ENCODE data around the gene TMEM59.
"Not testable (repeated sequence)": the region's sequence is repeated elsewhere in the genome, so short reads cannot be mapped to it uniquely, and the experiment has no call there.

TMEM59 gene

DNA sequence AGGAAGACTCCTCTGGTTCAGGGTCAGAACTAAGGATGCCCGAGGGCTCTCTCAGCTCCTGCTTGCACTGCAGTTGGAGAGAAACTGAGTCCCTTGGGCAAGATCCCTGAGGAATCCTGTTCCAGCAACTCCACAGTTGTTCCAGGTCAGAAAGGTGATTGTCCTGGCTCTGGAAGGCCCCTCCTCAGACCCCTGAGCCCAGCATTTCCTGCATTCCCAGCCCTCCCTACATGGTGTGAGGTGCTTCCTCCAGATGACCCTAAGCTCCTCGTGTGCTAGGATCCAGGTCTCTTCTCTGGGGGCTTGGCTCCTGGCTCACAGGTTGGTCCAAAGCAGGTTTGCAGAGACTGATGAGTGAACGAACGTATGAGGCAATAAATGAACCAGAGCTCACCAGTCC lies 46.5 kb downstream of the TMEM59 start:
- Histone ChIP-seq H3K4me1 (ENCODE audit: control insufficient read depth, insufficient read depth, low read length) (peaks cover under 1% of the 10 kb centered on the region; the same call in 1 of the 2 replicates), H3K9me3 (ENCODE audit: control insufficient read depth, insufficient read depth, low read depth, low read length) (no peaks in the 10 kb centered on the region), H3K4me3 (ENCODE audit: low read depth, low read length) (no peak overlapping the region), H3K36me3 (ENCODE audit: control insufficient read depth in 2 of 2, insufficient read depth in 1 of 2, low read length in 2 of 2) (no peaks in the 10 kb centered on the region), H3K27ac (ENCODE audit: extremely low read depth, low read depth, low read length) (no peak overlapping the region)
- TF ChIP-seq MEIS1 (CRISPR knock-in tag; IDR thresholded peaks at IDR 0.05; ENCODE audit: borderline replicate concordance) (no peak), ZFHX2 (tag by site-specific recombination; conservative IDR thresholded peaks at IDR 0.05) (no peak), ZNF211 (tag by site-specific recombination; IDR thresholded peaks at IDR 0.05; ENCODE audit: low read depth) (no peak), YY1 (tag by site-specific recombination; IDR thresholded peaks at IDR 0.05) (no peak), ZNF654 (tag by site-specific recombination; IDR thresholded peaks at IDR 0.05; ENCODE audit: low read depth) (no peak), TRIM28 (IDR thresholded peaks at IDR 0.05; ENCODE audit: borderline replicate concordance, low read length) (no peak), ZSCAN23 (tag by site-specific recombination; IDR thresholded peaks at IDR 0.05) (no peak), HOXC10 (CRISPR knock-in tag; IDR thresholded peaks at IDR 0.05) (no peak), ZFP69B (tag by site-specific recombination; IDR thresholded peaks at IDR 0.05) (no peak), ZNF132 (tag by site-specific recombination; IDR thresholded peaks at IDR 0.05; ENCODE audit: borderline replicate concordance) (no peak), MZF1 (tag by site-specific recombination; IDR thresholded peaks at IDR 0.05; ENCODE audit: borderline replicate concordance) (no peak), ZNF677 (tag by site-specific recombination; IDR thresholded peaks at IDR 0.05) (no peak), ZNF629 (tag by site-specific recombination; IDR thresholded peaks at IDR 0.05) (no peak), ZNF16 (tag by site-specific recombination; IDR thresholded peaks at IDR 0.05; ENCODE audit: low read depth) (no peak)
- TF ChIP-seq, protein P1, sequence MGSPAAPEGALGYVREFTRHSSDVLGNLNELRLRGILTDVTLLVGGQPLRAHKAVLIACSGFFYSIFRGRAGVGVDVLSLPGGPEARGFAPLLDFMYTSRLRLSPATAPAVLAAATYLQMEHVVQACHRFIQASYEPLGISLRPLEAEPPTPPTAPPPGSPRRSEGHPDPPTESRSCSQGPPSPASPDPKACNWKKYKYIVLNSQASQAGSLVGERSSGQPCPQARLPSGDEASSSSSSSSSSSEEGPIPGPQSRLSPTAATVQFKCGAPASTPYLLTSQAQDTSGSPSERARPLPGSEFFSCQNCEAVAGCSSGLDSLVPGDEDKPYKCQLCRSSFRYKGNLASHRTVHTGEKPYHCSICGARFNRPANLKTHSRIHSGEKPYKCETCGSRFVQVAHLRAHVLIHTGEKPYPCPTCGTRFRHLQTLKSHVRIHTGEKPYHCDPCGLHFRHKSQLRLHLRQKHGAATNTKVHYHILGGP (tag by site-specific recombination; IDR thresholded peaks at IDR 0.05) = no peak
- TF ChIP-seq, protein P2, sequence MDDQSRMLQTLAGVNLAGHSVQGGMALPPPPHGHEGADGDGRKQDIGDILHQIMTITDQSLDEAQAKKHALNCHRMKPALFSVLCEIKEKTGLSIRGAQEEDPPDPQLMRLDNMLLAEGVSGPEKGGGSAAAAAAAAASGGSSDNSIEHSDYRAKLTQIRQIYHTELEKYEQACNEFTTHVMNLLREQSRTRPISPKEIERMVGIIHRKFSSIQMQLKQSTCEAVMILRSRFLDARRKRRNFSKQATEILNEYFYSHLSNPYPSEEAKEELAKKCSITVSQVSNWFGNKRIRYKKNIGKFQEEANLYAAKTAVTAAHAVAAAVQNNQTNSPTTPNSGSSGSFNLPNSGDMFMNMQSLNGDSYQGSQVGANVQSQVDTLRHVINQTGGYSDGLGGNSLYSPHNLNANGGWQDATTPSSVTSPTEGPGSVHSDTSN (CRISPR knock-in tag; IDR thresholded peaks at IDR 0.05) = no peak
- TF ChIP-seq, protein P3, sequence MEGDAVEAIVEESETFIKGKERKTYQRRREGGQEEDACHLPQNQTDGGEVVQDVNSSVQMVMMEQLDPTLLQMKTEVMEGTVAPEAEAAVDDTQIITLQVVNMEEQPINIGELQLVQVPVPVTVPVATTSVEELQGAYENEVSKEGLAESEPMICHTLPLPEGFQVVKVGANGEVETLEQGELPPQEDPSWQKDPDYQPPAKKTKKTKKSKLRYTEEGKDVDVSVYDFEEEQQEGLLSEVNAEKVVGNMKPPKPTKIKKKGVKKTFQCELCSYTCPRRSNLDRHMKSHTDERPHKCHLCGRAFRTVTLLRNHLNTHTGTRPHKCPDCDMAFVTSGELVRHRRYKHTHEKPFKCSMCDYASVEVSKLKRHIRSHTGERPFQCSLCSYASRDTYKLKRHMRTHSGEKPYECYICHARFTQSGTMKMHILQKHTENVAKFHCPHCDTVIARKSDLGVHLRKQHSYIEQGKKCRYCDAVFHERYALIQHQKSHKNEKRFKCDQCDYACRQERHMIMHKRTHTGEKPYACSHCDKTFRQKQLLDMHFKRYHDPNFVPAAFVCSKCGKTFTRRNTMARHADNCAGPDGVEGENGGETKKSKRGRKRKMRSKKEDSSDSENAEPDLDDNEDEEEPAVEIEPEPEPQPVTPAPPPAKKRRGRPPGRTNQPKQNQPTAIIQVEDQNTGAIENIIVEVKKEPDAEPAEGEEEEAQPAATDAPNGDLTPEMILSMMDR (tag by site-specific recombination; IDR thresholded peaks at IDR 0.05) = no peak
- ChIA-PET POLR2A (no interaction called here), CTCF (interaction anchor here (0.6 to 0.7 kb wide), 2 partner anchors 9 to 43 kb away, joined by 3 to 4 read pairs; no protein-coding TSS in a partner anchor)

DNA sequence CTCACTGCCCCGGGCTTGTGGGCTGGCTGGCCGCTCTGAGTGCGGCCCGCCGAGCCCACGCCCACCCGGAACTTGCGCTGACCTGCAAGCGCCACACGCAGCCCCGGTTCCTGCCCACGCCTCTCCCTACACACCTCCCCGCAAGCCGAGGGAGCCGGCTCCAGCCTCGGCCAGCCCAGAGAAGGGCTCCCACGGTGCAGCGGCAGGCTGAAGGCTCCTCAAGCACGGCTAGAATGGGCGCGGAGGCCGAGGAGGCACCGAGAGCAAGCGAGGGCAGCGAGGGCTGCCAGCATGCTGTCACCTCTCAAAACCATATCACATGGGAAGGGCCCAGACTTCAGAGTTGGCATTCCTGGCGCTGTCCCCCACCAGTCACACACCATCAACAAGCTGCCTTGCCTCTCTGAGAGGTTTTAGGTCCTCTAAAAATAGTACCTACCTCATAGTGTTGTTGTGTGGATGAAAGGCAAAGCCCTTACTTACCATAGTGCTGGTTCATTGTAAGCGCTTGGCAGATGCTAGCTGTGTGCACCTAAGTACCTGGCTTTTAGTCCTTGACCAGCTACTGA lies 48.4 kb downstream of the TMEM59 start:
- CTCF ChIA-PET = interaction anchor here (0.6 kb wide), 1 partner anchor 144 kb away, joined by 4 read pairs; no protein-coding TSS in a partner anchor
- TF ChIP-seq ZNF473 (tag by site-specific recombination; IDR thresholded peaks at IDR 0.05) = no peak
- Histone ChIP-seq H3K9me3 (ENCODE audit: control insufficient read depth, insufficient read depth, low read depth, low read length) (no peaks in the 10 kb centered on the region), H3K4me1 (ENCODE audit: control insufficient read depth, insufficient read depth, low read length) (peaks cover 2% of the 10 kb centered on the region; the same call in 1 of the 2 replicates), H3K4me3 (ENCODE audit: low read depth, low read length) (no peak overlapping the region), H3K36me3 (ENCODE audit: control insufficient read depth in 2 of 2, insufficient read depth in 1 of 2, low read length in 2 of 2) (no peaks in the 10 kb centered on the region), H3K27ac (ENCODE audit: extremely low read depth, low read depth, low read length) (no peak overlapping the region)
- POLR2A ChIA-PET = no interaction called here

DNA sequence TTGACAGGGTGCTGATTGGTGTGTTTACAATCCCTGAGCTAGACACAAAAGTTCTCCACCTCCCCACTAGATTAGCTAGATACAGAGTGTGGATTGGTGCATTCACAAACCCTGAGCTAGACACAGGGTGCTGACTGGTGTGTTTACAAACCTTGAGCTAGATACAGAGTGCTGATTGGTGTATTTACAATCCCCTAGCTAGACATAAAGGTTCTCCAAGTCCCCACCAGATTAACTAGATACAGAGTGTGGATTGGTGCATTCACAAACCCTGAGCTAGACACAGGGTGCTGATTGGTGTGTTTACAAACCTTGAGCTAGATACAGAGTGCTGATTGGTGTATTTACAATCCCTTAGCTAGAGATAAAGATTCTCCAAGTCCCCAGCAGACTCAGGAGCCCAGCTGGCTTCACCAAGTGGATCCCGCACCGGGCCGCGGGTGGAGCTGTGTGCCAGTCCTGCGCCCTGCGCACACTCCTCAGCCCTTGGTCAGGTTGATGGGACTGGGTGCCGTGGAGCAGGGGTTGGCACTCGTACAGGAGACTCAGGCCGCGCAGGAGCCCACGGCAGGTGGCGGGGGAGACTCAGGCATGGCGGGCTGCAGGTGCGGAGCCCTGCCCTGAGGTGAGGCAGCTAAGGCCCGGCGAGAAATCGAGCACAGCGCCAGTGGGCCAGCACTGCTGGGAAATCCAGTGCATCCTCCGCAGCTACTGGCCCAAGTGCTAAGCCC lies 49.1 kb downstream of the TMEM59 start:
- not testable (repeated sequence) for H3K27ac ChIP-seq (ENCODE audit: extremely low read depth, low read depth, low read length); H3K4me3 ChIP-seq (ENCODE audit: low read depth, low read length); H3K36me3 ChIP-seq (ENCODE audit: control insufficient read depth in 2 of 2, insufficient read depth in 1 of 2, low read length in 2 of 2); H3K9me3 ChIP-seq (ENCODE audit: control insufficient read depth, insufficient read depth, low read depth, low read length); H3K4me1 ChIP-seq (ENCODE audit: control insufficient read depth, insufficient read depth, low read length)
- ChIA-PET CTCF (interaction anchor here (0.7 to 1.6 kb wide), 2 partner anchors 56 to 245 kb away, joined by 3 read pairs; no protein-coding TSS in a partner anchor), POLR2A (interaction anchor here (1.2 kb wide), 1 partner anchor 11 kb away, joined by 3 read pairs; no protein-coding TSS in a partner anchor)

Data from HEK293 (cell line).